GM12873 (cell line): Measurements from ENCODE around the gene FBXO3.

Experiments
- TF ChIP-seq, protein P1 (sequence below): IDR thresholded peaks from 2 replicates; pipeline ENCODE4 v1.5.1; 2012; ENCODE audit warnings: low read depth, mild to moderate bottlenecking, moderate library complexity, low read length, control low read depth; ENCODE audit not compliant: insufficient read depth; ENCODE audit errors: missing control alignments

The FBXO3 gene

DNA sequence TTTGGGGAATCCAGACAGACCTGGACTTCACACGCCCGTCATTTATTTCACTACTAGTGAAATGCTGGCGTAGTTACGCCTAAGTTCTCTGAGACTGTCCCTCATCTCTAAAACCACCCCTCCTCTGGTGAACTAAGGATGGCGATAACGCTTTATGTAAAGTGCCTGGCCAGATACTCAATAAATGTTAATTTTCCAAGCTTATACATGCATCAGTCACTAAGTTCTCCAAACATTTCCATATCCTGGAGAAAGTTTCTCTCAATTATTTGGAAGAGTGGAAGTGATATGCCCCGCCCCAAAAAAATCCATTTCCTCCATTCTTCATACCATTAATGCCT is 1.1 kb upstream of the FBXO3 start:
- TF ChIP-seq, protein P1, sequence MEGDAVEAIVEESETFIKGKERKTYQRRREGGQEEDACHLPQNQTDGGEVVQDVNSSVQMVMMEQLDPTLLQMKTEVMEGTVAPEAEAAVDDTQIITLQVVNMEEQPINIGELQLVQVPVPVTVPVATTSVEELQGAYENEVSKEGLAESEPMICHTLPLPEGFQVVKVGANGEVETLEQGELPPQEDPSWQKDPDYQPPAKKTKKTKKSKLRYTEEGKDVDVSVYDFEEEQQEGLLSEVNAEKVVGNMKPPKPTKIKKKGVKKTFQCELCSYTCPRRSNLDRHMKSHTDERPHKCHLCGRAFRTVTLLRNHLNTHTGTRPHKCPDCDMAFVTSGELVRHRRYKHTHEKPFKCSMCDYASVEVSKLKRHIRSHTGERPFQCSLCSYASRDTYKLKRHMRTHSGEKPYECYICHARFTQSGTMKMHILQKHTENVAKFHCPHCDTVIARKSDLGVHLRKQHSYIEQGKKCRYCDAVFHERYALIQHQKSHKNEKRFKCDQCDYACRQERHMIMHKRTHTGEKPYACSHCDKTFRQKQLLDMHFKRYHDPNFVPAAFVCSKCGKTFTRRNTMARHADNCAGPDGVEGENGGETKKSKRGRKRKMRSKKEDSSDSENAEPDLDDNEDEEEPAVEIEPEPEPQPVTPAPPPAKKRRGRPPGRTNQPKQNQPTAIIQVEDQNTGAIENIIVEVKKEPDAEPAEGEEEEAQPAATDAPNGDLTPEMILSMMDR, result no peak

GRCh38 chr11:33774736-33775466 is 581 bp upstream of the FBXO3 start:
- TF ChIP-seq, protein P1, result no peak

DNA sequence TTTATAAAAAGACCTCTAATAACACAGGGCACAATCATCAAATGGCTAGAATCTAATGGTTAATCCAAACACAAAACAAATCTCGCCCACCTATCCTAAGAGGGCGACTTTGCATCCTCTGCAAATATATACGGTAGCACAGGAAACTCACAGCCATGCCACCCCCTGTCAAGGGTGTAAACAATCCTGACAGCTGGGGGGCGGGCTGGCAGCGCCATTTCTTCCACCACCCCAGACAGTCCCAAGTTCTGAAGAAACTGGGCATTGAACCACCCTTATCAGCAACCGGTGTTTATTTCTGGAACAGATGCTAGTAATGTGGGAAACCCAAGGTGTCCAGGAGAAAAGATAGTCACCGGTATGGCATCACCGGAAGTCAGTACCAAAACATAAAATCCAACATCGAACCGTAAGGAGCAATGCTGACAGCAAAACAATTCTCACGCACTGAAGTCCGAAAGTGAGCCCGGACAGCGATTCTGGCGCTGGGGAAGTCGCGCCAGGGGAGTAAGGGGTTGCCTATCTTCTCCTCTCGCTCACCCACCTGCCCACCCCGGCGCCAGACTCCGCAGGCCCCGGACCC is 825 bp downstream of the FBXO3 start:
- TF ChIP-seq, protein P1, result no peak

DNA sequence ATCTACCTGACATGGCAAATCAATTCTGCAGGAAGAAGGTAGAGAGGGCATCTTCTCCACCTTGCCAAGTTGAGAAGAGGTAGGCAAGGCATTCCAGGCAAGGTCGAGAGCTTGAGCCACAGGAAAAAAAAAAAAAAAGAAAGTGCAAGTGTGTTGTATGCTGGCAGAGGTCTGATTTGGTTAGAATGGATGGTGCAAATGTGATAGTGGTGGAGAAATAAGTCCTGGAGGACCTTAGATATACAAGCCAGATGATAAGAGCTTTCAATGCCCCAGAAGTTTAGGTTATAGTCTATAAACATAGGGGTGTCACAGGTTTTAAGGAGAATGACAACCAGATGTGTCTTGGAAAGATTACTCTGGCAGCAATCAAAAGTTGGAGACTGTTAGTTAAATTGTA is 1.4 kb downstream of the FBXO3 start:
- TF ChIP-seq, protein P1, result no peak

DNA sequence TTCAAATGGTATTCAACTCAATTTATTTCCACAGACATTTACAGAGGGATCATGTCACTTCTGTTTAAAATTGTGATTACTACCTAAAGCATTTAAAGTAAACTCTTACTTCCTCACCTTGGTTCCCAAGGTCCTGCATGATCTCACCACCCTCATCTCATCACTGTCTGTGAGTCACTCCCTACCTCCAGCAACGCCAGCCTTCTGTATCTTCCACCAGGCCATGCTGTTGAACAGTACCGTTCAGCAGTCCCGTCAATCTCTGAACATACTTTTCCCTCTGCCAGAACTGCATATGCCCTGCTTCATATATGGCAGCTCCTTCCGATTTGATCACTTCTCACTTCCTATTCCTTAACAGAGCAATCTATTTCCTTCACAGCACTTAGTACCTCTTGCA is 2.0 kb downstream of the FBXO3 start:
- TF ChIP-seq, protein P1, result no peak

DNA sequence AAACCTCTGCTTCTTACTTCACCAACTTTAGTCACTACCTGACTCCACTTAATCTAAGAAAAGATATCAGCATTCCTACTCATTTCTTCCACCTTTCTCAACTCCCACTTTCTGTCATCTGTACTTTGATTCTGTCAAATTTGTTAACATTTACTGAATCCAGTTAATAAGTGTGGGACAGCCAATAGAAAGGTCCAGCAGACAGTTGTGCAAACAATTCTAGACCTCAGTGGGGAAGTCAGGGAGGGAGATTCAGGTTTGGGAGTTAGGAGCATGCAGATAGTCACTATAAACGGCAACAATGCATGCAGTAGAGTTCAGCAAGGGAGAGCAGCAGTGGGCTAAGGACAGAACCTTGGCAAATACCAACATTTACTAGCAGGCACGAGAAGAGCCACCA is 4.1 kb downstream of the FBXO3 start:
- TF ChIP-seq, protein P1, result no peak

DNA sequence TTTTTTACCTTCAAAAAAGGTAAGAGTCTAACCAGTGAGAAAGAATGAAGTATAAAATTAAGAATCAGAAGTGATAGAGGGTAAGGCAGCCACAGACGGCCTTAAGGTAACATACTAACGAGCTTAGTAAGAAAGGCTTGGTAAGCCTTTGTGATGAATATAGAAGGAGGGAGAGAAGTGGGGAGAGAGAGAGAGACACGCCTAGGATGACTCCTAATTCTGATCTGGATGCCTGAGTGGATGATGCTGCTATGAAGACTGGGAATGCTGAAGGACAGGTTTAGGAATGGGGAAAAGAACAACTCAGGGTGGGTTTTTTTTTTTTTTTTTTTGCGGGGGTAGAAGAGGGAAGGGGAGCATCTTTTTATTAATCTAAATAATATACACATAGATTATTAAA is 4.8 kb downstream of the FBXO3 start:
- TF ChIP-seq, protein P1, result no peak
